Immature natural killer cell (primary cell): Measurements from ENCODE around the gene PKP2. TPM values are rescaled to one million over a fixed set of nuclear protein-coding genes. Genes with fewer than 3 reads are reported as not detected.
"Not testable (repeated sequence)": the region's sequence is repeated elsewhere in the genome, so short reads cannot be mapped to it uniquely, and the experiment has no call there.

Source experiments
- DNase-seq, 3 donors: peaks; one replicate each; pipeline ENCODE4 v3.0.0; 2022; ENCODE audit warnings: mixed read lengths in 1 of 3
- H3K27ac Mint-ChIP-seq, 6 donors: one replicate each; pipeline ENCODE4 v1.8.0; 2020; ENCODE audit warnings: mixed read lengths in 6 of 6, mild to moderate bottlenecking in 5 of 6, inconsistent platforms in 4 of 6, moderate library complexity in 3 of 6
- H3K27me3 Mint-ChIP-seq, 3 donors: one replicate each; pipeline ENCODE4 v1.8.0; 2020 to 2021; ENCODE audit warnings: low read depth in 3 of 3, mild to moderate bottlenecking in 3 of 3, mixed read lengths in 3 of 3, moderate library complexity in 3 of 3, inconsistent platforms in 1 of 3
- H3K36me3 Mint-ChIP-seq, 3 donors: one replicate each; pipeline ENCODE4 v1.8.0; 2020; ENCODE audit warnings: mixed read lengths in 3 of 3, inconsistent platforms in 2 of 3, mild to moderate bottlenecking in 2 of 3
- H3K4me1 Mint-ChIP-seq, 2 donors: one replicate each; pipeline ENCODE4 v1.8.0; 2020; ENCODE audit warnings: inconsistent platforms in 2 of 2, mild to moderate bottlenecking in 2 of 2, mixed read lengths in 2 of 2, moderate library complexity in 1 of 2
- H3K4me3 Mint-ChIP-seq, 5 donors: one replicate each; pipeline ENCODE4 v1.8.0; 2020; ENCODE audit warnings: mild to moderate bottlenecking in 5 of 5, mixed read lengths in 5 of 5, inconsistent platforms in 3 of 5, moderate library complexity in 3 of 5
- H3K9me3 Mint-ChIP-seq, 6 donors: one replicate each; pipeline ENCODE4 v1.8.0; 2020; ENCODE audit warnings: mild to moderate bottlenecking in 6 of 6, mixed read lengths in 6 of 6, inconsistent platforms in 4 of 6, moderate library complexity in 3 of 6
- polyA plus RNA-seq, 3 donors: library from polyadenylated mRNA; unstranded; fragments of 300-500 nt; fragmentation: Illumina TruSeq; gene quantifications; one replicate each; pipeline ENCODE4 v1.2.3, GENCODE V29; 2021

PKP2 gene
- polyA plus RNA-seq, 3 donors from 2014 or later = 0.21 to 0.34 TPM; not detected in 1

GRCh38 chr12:32868885-32869284, 27.7 kb downstream of the PKP2 start:
- no peak overlapping the region for H3K27ac Mint-ChIP-seq
- no peaks in the 10 kb centered on the region for H3K4me1 Mint-ChIP-seq
- peaks cover 0 to 4% (median 2%) of the 10 kb centered on the region in 3 donors for H3K27me3 Mint-ChIP-seq
- H3K9me3 Mint-ChIP-seq = no peaks in the 10 kb centered on the region
- no peaks in the 10 kb centered on the region for H3K36me3 Mint-ChIP-seq
- H3K4me3 Mint-ChIP-seq = no peak overlapping the region
- DNase-seq = no peak

GRCh38 chr12:32864731-32865130, 31.8 kb downstream of the PKP2 start:
- peaks cover 0 to 5% (median 2%) of the 10 kb centered on the region in 3 donors for H3K27me3 Mint-ChIP-seq
- H3K4me3 Mint-ChIP-seq = no peak overlapping the region
- no peak overlapping the region for H3K27ac Mint-ChIP-seq
- H3K4me1 Mint-ChIP-seq = no peaks in the 10 kb centered on the region
- H3K36me3 Mint-ChIP-seq = no peaks in the 10 kb centered on the region
- DNase-seq = no peak
- no peaks in the 10 kb centered on the region for H3K9me3 Mint-ChIP-seq

GRCh38 chr12:32863128-32863527, 33.4 kb downstream of the PKP2 start:
- Mint-ChIP-seq H3K36me3 (no peaks in the 10 kb centered on the region), H3K27ac (no peak overlapping the region), H3K4me1 (no peaks in the 10 kb centered on the region), H3K4me3 (no peak overlapping the region), H3K27me3 (peaks cover 0 to 5% (median 0%) of the 10 kb centered on the region in 3 donors), H3K9me3 (no peaks in the 10 kb centered on the region)
- DNase-seq = no peak

- not testable (repeated sequence) for H3K36me3 Mint-ChIP-seq, DNase-seq
Observed at GRCh38 chr12:32861658-32862057, 34.9 kb downstream of the PKP2 start.

GRCh38 chr12:32860192-32860591, 36.4 kb downstream of the PKP2 start:
- Mint-ChIP-seq H3K4me1 (no peaks in the 10 kb centered on the region), H3K27ac (no peak overlapping the region), H3K4me3 (no peak overlapping the region), H3K36me3 (no peaks in the 10 kb centered on the region), H3K27me3 (peaks cover 0 to 4% (median 2%) of the 10 kb centered on the region in 3 donors), H3K9me3 (no peaks in the 10 kb centered on the region)
- no peak for DNase-seq

More at GRCh38 chr12:32861658-32862057, 34.9 kb downstream of the PKP2 start:
- not testable (repeated sequence) for H3K9me3 Mint-ChIP-seq, H3K27ac Mint-ChIP-seq, H3K4me1 Mint-ChIP-seq, H3K27me3 Mint-ChIP-seq, H3K4me3 Mint-ChIP-seq

- H3K9me3 Mint-ChIP-seq = no peaks in the 10 kb centered on the region
- no peaks in the 10 kb centered on the region for H3K4me1 Mint-ChIP-seq
- H3K27me3 Mint-ChIP-seq = peaks cover 0 to 4% (median 2%) of the 10 kb centered on the region in 3 donors
- H3K27ac Mint-ChIP-seq = no peak overlapping the region
- no peak overlapping the region for H3K4me3 Mint-ChIP-seq
- no peaks in the 10 kb centered on the region for H3K36me3 Mint-ChIP-seq
- no peak for DNase-seq
Observed at GRCh38 chr12:32859389-32859788, 37.2 kb downstream of the PKP2 start.

GRCh38 chr12:32854716-32855115, 41.9 kb downstream of the PKP2 start:
- Mint-ChIP-seq H3K4me1 (no peaks in the 10 kb centered on the region), H3K36me3 (no peaks in the 10 kb centered on the region), H3K4me3 (no peak overlapping the region), H3K9me3 (no peaks in the 10 kb centered on the region), H3K27me3 (peaks cover 0 to 5% (median 2%) of the 10 kb centered on the region in 3 donors), H3K27ac (no peak overlapping the region)
- DNase-seq = no peak

GRCh38 chr12:32854097-32854496, 42.5 kb downstream of the PKP2 start:
- H3K4me3 Mint-ChIP-seq = no peak overlapping the region
- no peaks in the 10 kb centered on the region for H3K9me3 Mint-ChIP-seq
- DNase-seq = no peak
- H3K27me3 Mint-ChIP-seq = peaks cover 0 to 8% (median 2%) of the 10 kb centered on the region in 3 donors
- H3K36me3 Mint-ChIP-seq = no peaks in the 10 kb centered on the region
- H3K27ac Mint-ChIP-seq = no peak overlapping the region
- H3K4me1 Mint-ChIP-seq = no peaks in the 10 kb centered on the region

GRCh38 chr12:32847287-32847686, 49.3 kb downstream of the PKP2 start:
- no peaks in the 10 kb centered on the region for H3K9me3 Mint-ChIP-seq
- no peak overlapping the region for H3K4me3 Mint-ChIP-seq
- H3K36me3 Mint-ChIP-seq = no peaks in the 10 kb centered on the region
- no peaks in the 10 kb centered on the region for H3K4me1 Mint-ChIP-seq
- peaks cover 0 to 6% (median 0%) of the 10 kb centered on the region in 3 donors for H3K27me3 Mint-ChIP-seq
- H3K27ac Mint-ChIP-seq = no peak overlapping the region
- no peak for DNase-seq

GRCh38 chr12:32846053-32846452, 50.5 kb downstream of the PKP2 start:
- Mint-ChIP-seq H3K27ac (no peak overlapping the region), H3K27me3 (peaks cover 0 to 6% (median 0%) of the 10 kb centered on the region in 3 donors), H3K36me3 (no peaks in the 10 kb centered on the region), H3K4me3 (no peak overlapping the region), H3K9me3 (no peaks in the 10 kb centered on the region), H3K4me1 (no peaks in the 10 kb centered on the region)
- no peak for DNase-seq

GRCh38 chr12:32843528-32844095, 53.0 kb downstream of the PKP2 start:
- Mint-ChIP-seq H3K27me3 (no peaks in the 10 kb centered on the region), H3K4me3 (no peak overlapping the region), H3K36me3 (no peaks in the 10 kb centered on the region), H3K9me3 (no peaks in the 10 kb centered on the region), H3K4me1 (no peaks in the 10 kb centered on the region), H3K27ac (no peak overlapping the region)
- DNase-seq = no peak

GRCh38 chr12:32841061-32841460, 55.5 kb downstream of the PKP2 start:
- Mint-ChIP-seq H3K36me3 (no peaks in the 10 kb centered on the region), H3K27me3 (peaks cover 0 to 2% (median 0%) of the 10 kb centered on the region in 3 donors), H3K27ac (no peak overlapping the region), H3K4me3 (no peak overlapping the region), H3K9me3 (no peaks in the 10 kb centered on the region), H3K4me1 (no peaks in the 10 kb centered on the region)
- no peak for DNase-seq

- Mint-ChIP-seq H3K4me1 (no peaks in the 10 kb centered on the region), H3K27me3 (peaks cover 0 to 2% (median 2%) of the 10 kb centered on the region in 3 donors), H3K27ac (no peak overlapping the region), H3K9me3 (no peaks in the 10 kb centered on the region), H3K4me3 (no peak overlapping the region), H3K36me3 (no peaks in the 10 kb centered on the region)
- no peak for DNase-seq
Observed at GRCh38 chr12:32839828-32840227, 56.7 kb downstream of the PKP2 start.

- no peak overlapping the region for H3K4me3 Mint-ChIP-seq
- DNase-seq = no peak
- H3K9me3 Mint-ChIP-seq = no peaks in the 10 kb centered on the region
- no peaks in the 10 kb centered on the region for H3K4me1 Mint-ChIP-seq
- no peak overlapping the region for H3K27ac Mint-ChIP-seq
- peaks cover 0 to 2% (median 2%) of the 10 kb centered on the region in 3 donors for H3K27me3 Mint-ChIP-seq
- no peaks in the 10 kb centered on the region for H3K36me3 Mint-ChIP-seq
Observed at GRCh38 chr12:32837974-32838373, 58.6 kb downstream of the PKP2 start.

- no peak for DNase-seq
- H3K27ac Mint-ChIP-seq = no peak overlapping the region
- H3K4me3 Mint-ChIP-seq = no peak overlapping the region
Observed at GRCh38 chr12:32836710-32837109, 59.9 kb downstream of the PKP2 start.

More at GRCh38 chr12:32836710-32837109, 59.9 kb downstream of the PKP2 start:
- no peaks in the 10 kb centered on the region for H3K9me3 Mint-ChIP-seq
- no peaks in the 10 kb centered on the region for H3K36me3 Mint-ChIP-seq
- peaks cover 0 to 2% (median 2%) of the 10 kb centered on the region in 3 donors for H3K27me3 Mint-ChIP-seq
- no peaks in the 10 kb centered on the region for H3K4me1 Mint-ChIP-seq
